K562 (cell line): Measurements from ENCODE around the gene WASF3. TPM values are rescaled to one million over a fixed set of nuclear protein-coding genes. Genes with fewer than 3 reads are reported as not detected.

Experiments used
- ATAC-seq: fragments of 200-7000 bp; cut with Tn5 transposase; 3 replicates; pipeline ENCODE4 v1.9.1; 2020; ENCODE audit warnings: moderate library complexity
- Bru-seq: library from RNA; stranded (reverse); fragments of 400-500 nt; gene quantifications from one replicate; lab custom pipeline; 2021; lab: Mats Ljungman, UMichigan
- BruChase-seq, 2 experiments: library from RNA; stranded (reverse); fragments of 400-500 nt; gene quantifications; one replicate each; lab custom pipeline; 2021; lab: Mats Ljungman, UMichigan
- BruUV-seq: library from RNA; stranded (reverse); fragments of 400-500 nt; replicated peaks from 2 replicates; lab custom pipeline; 2021; lab: Mats Ljungman, UMichigan
- CTCF ChIA-PET: fragments of 300-600 bp; formaldehyde crosslinking; extraction: SDS; loops from one replicate; lab custom pipeline; 2021; ENCODE audit warnings: low intra/inter-chr PET ratio; lab: Yijun Ruan, JAX
- POLR2A ChIA-PET: fragments of 300-600, 350-650 bp; sonication (Branson Sonifier 250); formaldehyde crosslinking; extraction: SDS; loops from one replicate; lab custom pipeline; 2021; ENCODE audit warnings: antibody characterized with exemption, inconsistent platforms; lab: Yijun Ruan, JAX
- DNase-seq, 4 experiments: peaks; one replicate each; pipeline versions ENCODE4 v3.0.0 to v3.0.0-alpha.2; 2011 to 2018; ENCODE audit warnings: low spot score in 3 of 4, mixed read lengths in 3 of 4; ENCODE audit errors: extremely low read depth in 1 of 4
- FAIRE-seq: peaks from 2 replicates; lab custom pipeline; 2011; peaks lifted over from hg19 to GRCh38; lab: Jason Lieb, UNC
- H2AFZ ChIP-seq: 2 replicates; pipeline ENCODE4 v1.6.0; 2011; ENCODE audit warnings: low read depth, low read length, control low read depth, inconsistent platforms
- H3K27ac ChIP-seq: fragments of 200-600 bp; 3 replicates; pipeline ENCODE4 v1.8.0; 2011; ENCODE audit warnings: low read depth, mild to moderate bottlenecking, control low read depth, inconsistent platforms, low read length, moderate library complexity, mixed read lengths; ENCODE audit errors: extremely low read depth
- H3K27me3 ChIP-seq, 2 experiments: fragments of 300-600 bp in 1 of 2; 2 replicates in 1 of 2; 3 replicates in 1 of 2; pipeline versions ENCODE4 v1.6.0 to v1.8.0; 2011; ENCODE audit warnings: inconsistent platforms in 2 of 2, low read length in 2 of 2, mild to moderate bottlenecking in 1 of 2, mixed read lengths in 1 of 2, moderate library complexity in 1 of 2; ENCODE audit not compliant: control insufficient read depth in 2 of 2, insufficient read depth in 2 of 2
- H3K36me3 ChIP-seq: fragments of 300-600 bp; 3 replicates; pipeline ENCODE4 v1.8.0; 2011; ENCODE audit warnings: mild to moderate bottlenecking, low read length, inconsistent platforms; ENCODE audit not compliant: control insufficient read depth, insufficient read depth
- H3K4me1 ChIP-seq, 2 experiments: fragments of 200-600 bp in 1 of 2; replicated peaks in 1 of 2; 2 replicates in 1 of 2; 3 replicates in 1 of 2; pipeline versions ENCODE4 v1.5.1 to v1.8.0; 2011; ENCODE audit warnings: inconsistent platforms in 2 of 2, low read length in 2 of 2, mild to moderate bottlenecking in 1 of 2, mixed read lengths in 1 of 2, moderate library complexity in 1 of 2; ENCODE audit not compliant: control insufficient read depth in 2 of 2, insufficient read depth in 2 of 2
- H3K4me2 ChIP-seq: 2 replicates; pipeline ENCODE4 v1.6.1; 2011; ENCODE audit warnings: low read length, control low read depth, inconsistent platforms, mixed read lengths; ENCODE audit not compliant: insufficient read depth
- H3K4me3 ChIP-seq: fragments of 200-600 bp; sonication (generic), shearing (Covaris generic); 2 replicates; pipeline ENCODE4 v1.5.1; 2016; ENCODE audit warnings: control low read depth, inconsistent platforms
- H3K79me2 ChIP-seq: fragments of 200-600 bp; 3 replicates; pipeline ENCODE4 v1.8.0; 2011; ENCODE audit warnings: low read length, inconsistent platforms; ENCODE audit not compliant: control insufficient read depth, insufficient read depth
- H3K9ac ChIP-seq, 2 experiments: 2 replicates each; pipeline versions ENCODE4 v1.6.0 to v1.6.1; 2011; ENCODE audit warnings: low read depth in 2 of 2, low read length in 2 of 2, control low read depth in 1 of 2, inconsistent platforms in 1 of 2, mild to moderate bottlenecking in 1 of 2, mixed read lengths in 1 of 2; ENCODE audit not compliant: insufficient read depth in 1 of 2
- H3K9me1 ChIP-seq: one replicate; pipeline ENCODE4 v1.6.0; 2011; ENCODE audit warnings: inconsistent platforms, mild to moderate bottlenecking, low read length, moderate library complexity; ENCODE audit not compliant: control insufficient read depth, insufficient read depth
- H3K9me3 ChIP-seq: replicated peaks from 2 replicates; pipeline ENCODE4 v1.5.1; 2011; ENCODE audit warnings: low read depth, low read length, inconsistent platforms; ENCODE audit not compliant: control insufficient read depth, insufficient read depth
- H4K20me1 ChIP-seq: replicated peaks from 2 replicates; pipeline ENCODE4 v1.6.1; 2011; ENCODE audit warnings: low read length, inconsistent platforms, mixed read lengths; ENCODE audit not compliant: control insufficient read depth, insufficient read depth
- ATF1 ChIP-seq, 2 experiments: fragments of 450-650 bp in 1 of 2; IDR thresholded peaks; 2 replicates each; pipeline ENCODE4 v1.6.1; 2016; ENCODE audit warnings: missing compliant biosample characterization in 1 of 2, missing genetic modification characterization in 1 of 2
- CHCHD3 ChIP-seq: fragments of 250-450 bp; sonication (Bioruptor Pico); IDR thresholded peaks from 2 replicates; pipeline ENCODE4 v2.1.2; 2022; ENCODE audit warnings: mild to moderate bottlenecking
- COPS2 ChIP-seq: fragments of 450-650 bp; conservative IDR thresholded peaks from 2 replicates; pipeline ENCODE4 v1.6.1; 2016; ENCODE audit warnings: mild to moderate bottlenecking, moderate library complexity
- NFYB ChIP-seq: IDR thresholded peaks from 2 replicates; pipeline ENCODE4 v1.6.1; 2011; ENCODE audit warnings: mild to moderate bottlenecking, moderate library complexity; ENCODE audit not compliant: insufficient read length; ENCODE audit errors: extremely low read depth
- THAP7 ChIP-seq: fragments of 250-450 bp; sonication (Bioruptor Pico); IDR thresholded peaks from 2 replicates; pipeline ENCODE4 v1.5.0; 2021
- ZBTB1 ChIP-seq: sonication (generic); formaldehyde crosslinking; IDR thresholded peaks from 2 replicates; pipeline ENCODE4 v1.8.1; 2023; ENCODE audit warnings: missing genetic modification reagents, low read depth, mild to moderate bottlenecking, borderline replicate concordance
- WGBS: fragments of 100-300 bp; shearing (Covaris generic); methylation state at CpG from one replicate; pipeline ENCODE4 v1.1.6; 2016; ENCODE audit warnings: low coverage, mixed read lengths; ENCODE audit not compliant: insufficient coverage; ENCODE audit errors: missing lambda C conversion rate; 5-methylcytosine and 5-hydroxymethylcytosine counted together
- in situ Hi-C: fragments of 300-500 bp; cut with MboI; formaldehyde crosslinking; loops from 4 replicates; pipeline ENCODE4 v1.15.0; 2018; ENCODE audit warnings: inconsistent platforms, mixed read lengths
- intact Hi-C: fragments of 100-400 bp; cut with micrococcal nuclease; formaldehyde crosslinking; loops from 2 replicates; pipeline ENCODE4 v1.14.2; 2022
- long read RNA-seq, 3 experiments: library from polyadenylated mRNA in 2 of 3; library from RNA in 1 of 3; unstranded in 2 of 3; stranded (forward) in 1 of 3; transcript quantifications; one replicate each; pipeline ENCODE4 v2.0.0, GENCODE V29; 2019 to 2022
- polyA minus RNA-seq, 3 experiments: library from RNA; depleted of rRNA, polyadenylated mRNA; stranded (reverse); fragments of >200 nt; gene quantifications; 2 replicates each; pipeline ENCODE4 v1.2.3, GENCODE V29; 2011
- polyA plus RNA-seq, 8 experiments: library from polyadenylated mRNA; depleted of rRNA in 4 of 8; stranded (reverse) in 5 of 8; unstranded in 3 of 8; fragments of >200 nt; fragmentation: Nextera tagmentation in 2 of 8; fragmentation: Illumina TruSeq in 1 of 8; extraction: Ambion mirVana in 2 of 8; extraction: Trizol in 1 of 8; gene quantifications; 2 replicates each; pipeline versions ENCODE4 v1.2.1 to v1.2.3, GENCODE V29; 2011 to 2014; ENCODE audit warnings: inconsistent platforms in 1 of 8, missing spikeins in 1 of 8
- total RNA-seq, 7 experiments: library from RNA; depleted of rRNA in 6 of 7; stranded (reverse); fragments of >200 nt in 6 of 7; fragmentation: Illumina TruSeq in 2 of 7; extraction: Trizol in 2 of 7; gene quantifications; 2 replicates each; pipeline versions ENCODE4 v1.2.1 to v1.2.3, GENCODE V29; 2011 to 2021; ENCODE audit warnings: low replicate concordance in 1 of 7
- TF ChIP-seq, protein P1 (sequence below), 2 experiments: IDR thresholded peaks; 2 replicates each; pipeline ENCODE4 v1.6.1; 2011; ENCODE audit warnings: borderline replicate concordance in 1 of 2, control low read depth in 1 of 2, low read depth in 1 of 2, low read length in 1 of 2, mild to moderate bottlenecking in 1 of 2, mixed read lengths in 1 of 2, moderate library complexity in 1 of 2; ENCODE audit not compliant: insufficient read depth in 1 of 2, insufficient read length in 1 of 2, poor library complexity in 1 of 2, severe bottlenecking in 1 of 2; ENCODE audit errors: extremely low read depth in 1 of 2
- TF ChIP-seq, protein P2 (sequence below), 2 experiments: fragments of 150-350 bp in 1 of 2; IDR thresholded peaks; 2 replicates each; pipeline ENCODE4 v1.6.1; 2012 to 2016; ENCODE audit warnings: low read depth in 2 of 2, low read length in 2 of 2, mild to moderate bottlenecking in 1 of 2, moderate library complexity in 1 of 2

WASF3 gene
- 0.12 and 0.55 TPM in 2 replicates for total RNA-seq (2011; cell fraction: chromatin; rRNA removed; ENCODE audit: low replicate concordance)
- total RNA-seq (2011; cell fraction: nucleolus; rRNA removed) = 0.13 and 0.17 TPM in 2 replicates
- 0.15 and 0.22 TPM in 2 replicates for total RNA-seq (2011; cell fraction: nucleoplasm; rRNA removed)
- total RNA-seq (2014; rRNA removed) (0.05 TPM in 1 of 2 replicates, not detected in the other), total RNA-seq (2014; rRNA removed; fragmentation: Illumina TruSeq; extraction: Trizol) (0.11 and 0.16 TPM in 2 replicates), total RNA-seq (2015; rRNA removed; fragmentation: Illumina TruSeq; extraction: Trizol) (0.08 and 0.11 TPM in 2 replicates), total RNA-seq (2021) (0.29 TPM in 2 replicates), polyA plus RNA-seq (2011; rRNA removed) (0.20 and 0.43 TPM in 2 replicates), polyA plus RNA-seq (2014; fragmentation: Illumina TruSeq; extraction: Trizol) (0.08 and 0.12 TPM in 2 replicates), polyA plus RNA-seq (2014; fragmentation: Nextera tagmentation; extraction: Ambion mirVana) (under 1 TPM; 0.04 TPM), polyA plus RNA-seq (2014; rRNA removed) (0.04 and 0.05 TPM in 2 replicates), polyA minus RNA-seq (2011; rRNA and poly(A)+ RNA removed) (0.15 and 0.25 TPM in 2 replicates), Bru-seq, nascent RNA (percentile 31 among the genes with signal in this experiment), BruChase-seq, experiment 1, labeled RNA remaining after a 2-hour chase (percentile 28 among the genes with signal in this experiment), BruChase-seq, experiment 2, labeled RNA remaining after a 6-hour chase (percentile 26 among the genes with signal in this experiment)
- polyA plus RNA-seq (2011; cell fraction: cytosol; rRNA removed) = 0.07 and 0.15 TPM in 2 replicates
- 0.28 and 0.33 TPM in 2 replicates for polyA plus RNA-seq (2011; cell fraction: nucleus; rRNA removed)
- polyA plus RNA-seq (2012) = 0.09 and 0.28 TPM in 2 replicates
- polyA minus RNA-seq (2011; cell fraction: cytosol; rRNA and poly(A)+ RNA removed) = 0.27 TPM in 1 of 2 replicates, not detected in the other
- polyA minus RNA-seq (2011; cell fraction: nucleus; rRNA and poly(A)+ RNA removed) = under 0.01 TPM in 1 of 2 replicates, not detected in the other
- long read RNA-seq, experiment 1 = 0 reads
- long read RNA-seq, experiment 2 = 0 reads
- long read RNA-seq, experiment 3 = 0 reads

DNA sequence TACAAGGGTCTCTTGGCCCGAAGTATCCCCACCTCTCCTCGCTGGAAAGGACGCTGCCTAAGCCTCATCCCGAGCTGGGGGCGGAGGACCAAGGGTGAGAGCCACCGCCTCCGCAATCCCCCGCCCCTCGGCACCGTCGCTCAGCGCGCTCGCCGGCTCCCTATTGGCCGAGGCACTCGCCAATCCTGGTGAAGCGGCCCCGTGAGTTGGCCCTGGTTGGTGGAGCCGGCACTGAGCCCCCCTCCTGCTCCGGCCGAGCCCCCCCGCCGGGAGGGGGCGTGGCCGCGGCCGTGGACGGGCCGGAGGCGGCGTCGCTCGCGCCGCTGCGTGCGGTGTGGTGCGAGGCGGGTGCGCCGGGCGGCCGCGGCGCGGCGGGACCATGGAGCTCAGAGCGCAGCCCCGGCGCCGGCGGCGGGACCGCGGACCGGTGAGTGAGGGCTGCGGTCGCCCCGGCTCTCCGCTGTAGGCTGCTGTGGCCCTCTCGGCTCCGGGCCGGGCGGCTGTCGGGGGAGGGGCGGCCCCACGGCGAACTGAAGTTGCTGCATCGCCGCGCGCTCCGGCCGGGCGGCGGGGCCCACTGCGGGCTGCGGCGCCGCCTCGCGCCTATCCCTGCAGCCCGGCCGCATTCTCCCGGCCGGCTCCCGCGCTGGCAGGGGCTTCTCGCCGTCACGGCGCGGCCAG lies at the start of gene WASF3:
TSS of gene WASF3 (plus strand) at position 291 of the 681 bp plus-strand sequence. CDS start 84,588 bp downstream, outside the sequence.
- DNase-seq (peak; percentile 84 to 96 (median 94)), FAIRE-seq (no peak), ATAC-seq (peak; percentile 100)
- Histone ChIP-seq H4K20me1 (no peaks in the 10 kb centered on the region), H3K36me3 (no peaks in the 10 kb centered on the region), H3K4me1 (peaks cover 0 to 14% of the 10 kb centered on the region in 2 experiments; a peak in 2 of 5 replicates), H3K9me1 (no peaks in the 10 kb centered on the region), H3K27me3 (peaks cover 0 to 3% of the 10 kb centered on the region in 2 experiments; a peak in 1 of 5 replicates), H3K79me2 (no peaks in the 10 kb centered on the region), H3K9me3 (no peaks in the 10 kb centered on the region), H3K4me3 (peak within 1 kb of the TSS; percentile 30), H3K27ac (no peak within 1 kb of the TSS), H2AFZ (peak within 1 kb of the TSS; percentile 66), H3K4me2 (peak within 1 kb of the TSS; percentile 65), H3K9ac (peak within 1 kb of the TSS in 1 of 2 experiments; percentile 64; a peak in 1 of 4 replicates)
- ChIA-PET CTCF (interaction anchor here (0.6 kb wide), 1 partner anchor 75 kb away, joined by 3 read pairs; no protein-coding TSS in a partner anchor), POLR2A (interaction anchor here (0.6 kb wide), 2 partner anchors 14 to 743 kb away, joined by 3 to 5 read pairs; no protein-coding TSS in a partner anchor)
- BruUV-seq = no TSS peak
- under 1% methylated on average over 34 of the region's 94 CpGs for WGBS
- intact Hi-C loops = no loop called here
- in situ Hi-C loops = no loop called here
- TF ChIP-seq, protein P1, sequence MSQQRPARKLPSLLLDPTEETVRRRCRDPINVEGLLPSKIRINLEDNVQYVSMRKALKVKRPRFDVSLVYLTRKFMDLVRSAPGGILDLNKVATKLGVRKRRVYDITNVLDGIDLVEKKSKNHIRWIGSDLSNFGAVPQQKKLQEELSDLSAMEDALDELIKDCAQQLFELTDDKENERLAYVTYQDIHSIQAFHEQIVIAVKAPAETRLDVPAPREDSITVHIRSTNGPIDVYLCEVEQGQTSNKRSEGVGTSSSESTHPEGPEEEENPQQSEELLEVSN (IDR thresholded peaks at IDR 0.05; ENCODE audit: borderline replicate concordance in 1 of 2, extremely low read depth in 1 of 2, insufficient read depth in 1 of 2, insufficient read length in 1 of 2, low read depth in 1 of 2, low read length in 1 of 2, poor library complexity in 1 of 2, severe bottlenecking in 1 of 2) = peak in 1 of 2 experiments; percentile 74
- TF ChIP-seq, protein P2, sequence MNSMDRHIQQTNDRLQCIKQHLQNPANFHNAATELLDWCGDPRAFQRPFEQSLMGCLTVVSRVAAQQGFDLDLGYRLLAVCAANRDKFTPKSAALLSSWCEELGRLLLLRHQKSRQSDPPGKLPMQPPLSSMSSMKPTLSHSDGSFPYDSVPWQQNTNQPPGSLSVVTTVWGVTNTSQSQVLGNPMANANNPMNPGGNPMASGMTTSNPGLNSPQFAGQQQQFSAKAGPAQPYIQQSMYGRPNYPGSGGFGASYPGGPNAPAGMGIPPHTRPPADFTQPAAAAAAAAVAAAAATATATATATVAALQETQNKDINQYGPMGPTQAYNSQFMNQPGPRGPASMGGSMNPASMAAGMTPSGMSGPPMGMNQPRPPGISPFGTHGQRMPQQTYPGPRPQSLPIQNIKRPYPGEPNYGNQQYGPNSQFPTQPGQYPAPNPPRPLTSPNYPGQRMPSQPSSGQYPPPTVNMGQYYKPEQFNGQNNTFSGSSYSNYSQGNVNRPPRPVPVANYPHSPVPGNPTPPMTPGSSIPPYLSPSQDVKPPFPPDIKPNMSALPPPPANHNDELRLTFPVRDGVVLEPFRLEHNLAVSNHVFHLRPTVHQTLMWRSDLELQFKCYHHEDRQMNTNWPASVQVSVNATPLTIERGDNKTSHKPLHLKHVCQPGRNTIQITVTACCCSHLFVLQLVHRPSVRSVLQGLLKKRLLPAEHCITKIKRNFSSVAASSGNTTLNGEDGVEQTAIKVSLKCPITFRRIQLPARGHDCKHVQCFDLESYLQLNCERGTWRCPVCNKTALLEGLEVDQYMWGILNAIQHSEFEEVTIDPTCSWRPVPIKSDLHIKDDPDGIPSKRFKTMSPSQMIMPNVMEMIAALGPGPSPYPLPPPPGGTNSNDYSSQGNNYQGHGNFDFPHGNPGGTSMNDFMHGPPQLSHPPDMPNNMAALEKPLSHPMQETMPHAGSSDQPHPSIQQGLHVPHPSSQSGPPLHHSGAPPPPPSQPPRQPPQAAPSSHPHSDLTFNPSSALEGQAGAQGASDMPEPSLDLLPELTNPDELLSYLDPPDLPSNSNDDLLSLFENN (IDR thresholded peaks at IDR 0.05; ENCODE audit: low read depth in 2 of 2, low read length in 2 of 2) = no peak
- no peak for TF ChIP-seq CHCHD3
- TF ChIP-seq THAP7 (CRISPR knock-in tag) = no peak
- no peak for TF ChIP-seq COPS2
- no peak for TF ChIP-seq ZBTB1 (CRISPR knock-in tag)
- TF ChIP-seq ATF1 (CRISPR knock-in tag; IDR thresholded peaks at IDR 0.05) = no peak
- TF ChIP-seq ATF1 (tag; IDR thresholded peaks at IDR 0.05) = peak; percentile 35; the same call in 1 of the 2 replicates
- TF ChIP-seq NFYB = peak; percentile 84
